AG09309 (cell line): ENCODE measurements around the gene ATG2A.

ENCODE experiments used
- DNase-seq: peaks from one replicate; pipeline ENCODE4 v3.0.0-alpha.2; 2010; ENCODE audit warnings: low read depth
- H3K4me3 ChIP-seq: 2 replicates; pipeline ENCODE4 v1.5.1; 2011; ENCODE audit warnings: mild to moderate bottlenecking, low read depth, low read length, moderate library complexity; ENCODE audit not compliant: control insufficient read depth
- CTCF ChIP-seq: IDR thresholded peaks from 2 replicates; pipeline ENCODE4 v1.5.1; 2011; ENCODE audit warnings: mild to moderate bottlenecking, low read depth, low read length, inconsistent platforms; ENCODE audit not compliant: insufficient read depth, control insufficient read depth; ENCODE audit errors: missing control alignments

The ATG2A gene

GRCh38 chr11:64867748-64868462 is 49.1 kb downstream of the ATG2A start:
- DNase-seq: no peak
- no peak for TF ChIP-seq CTCF
- H3K4me3 ChIP-seq: no peak overlapping the region

GRCh38 chr11:64866173-64866491 is 50.9 kb downstream of the ATG2A start:
- no peak for DNase-seq
- H3K4me3 ChIP-seq: no peak overlapping the region
- no peak for TF ChIP-seq CTCF

GRCh38 chr11:64865286-64866172 is 51.5 kb downstream of the ATG2A start:
- no peak overlapping the region for H3K4me3 ChIP-seq
- peak; percentile 3 for TF ChIP-seq CTCF
- no peak for DNase-seq

GRCh38 chr11:64864473-64865285 is 52.3 kb downstream of the ATG2A start:
- no peak for TF ChIP-seq CTCF
- no peak for DNase-seq
- no peak overlapping the region for H3K4me3 ChIP-seq

- H3K4me3 ChIP-seq: no peak overlapping the region
- TF ChIP-seq CTCF: no peak
- no peak for DNase-seq
Observed at GRCh38 chr11:64864135-64864472, 52.9 kb downstream of the ATG2A start.

GRCh38 chr11:64863391-64864060 is 53.5 kb downstream of the ATG2A start:
- TF ChIP-seq CTCF: no peak
- no peak for DNase-seq

More at GRCh38 chr11:64863391-64864060, 53.5 kb downstream of the ATG2A start:
- no peak overlapping the region for H3K4me3 ChIP-seq
